Left renal cortex interstitium (tissue), 4 donors: ENCODE results near the gene CCN5. TPM values are rescaled to one million over a fixed set of nuclear protein-coding genes. Genes with fewer than 3 reads are reported as not detected.
"Not testable (repeated sequence)": the region's sequence is repeated elsewhere in the genome, so short reads cannot be mapped to it uniquely, and the experiment has no call there.

Experiments
- DNase-seq, 4 donors: peaks; one replicate each; pipeline ENCODE4 v3.0.0-alpha.2; 2013; ENCODE audit warnings: low read depth in 4 of 4, low spot score in 2 of 4, missing footprints in 1 of 4
- polyA plus RNA-seq, 4 donors: library from polyadenylated mRNA; unstranded; fragments of 120-200 nt; gene quantifications; one replicate each; pipeline ENCODE4 v1.2.1, GENCODE V29; 2013; ENCODE audit not compliant: insufficient read length in 4 of 4

CCN5 gene
- polyA plus RNA-seq = under 1 TPM in 3 of 4 donors, not detected in 1; 0.10 to 0.34 (median 0.19) TPM

DNA sequence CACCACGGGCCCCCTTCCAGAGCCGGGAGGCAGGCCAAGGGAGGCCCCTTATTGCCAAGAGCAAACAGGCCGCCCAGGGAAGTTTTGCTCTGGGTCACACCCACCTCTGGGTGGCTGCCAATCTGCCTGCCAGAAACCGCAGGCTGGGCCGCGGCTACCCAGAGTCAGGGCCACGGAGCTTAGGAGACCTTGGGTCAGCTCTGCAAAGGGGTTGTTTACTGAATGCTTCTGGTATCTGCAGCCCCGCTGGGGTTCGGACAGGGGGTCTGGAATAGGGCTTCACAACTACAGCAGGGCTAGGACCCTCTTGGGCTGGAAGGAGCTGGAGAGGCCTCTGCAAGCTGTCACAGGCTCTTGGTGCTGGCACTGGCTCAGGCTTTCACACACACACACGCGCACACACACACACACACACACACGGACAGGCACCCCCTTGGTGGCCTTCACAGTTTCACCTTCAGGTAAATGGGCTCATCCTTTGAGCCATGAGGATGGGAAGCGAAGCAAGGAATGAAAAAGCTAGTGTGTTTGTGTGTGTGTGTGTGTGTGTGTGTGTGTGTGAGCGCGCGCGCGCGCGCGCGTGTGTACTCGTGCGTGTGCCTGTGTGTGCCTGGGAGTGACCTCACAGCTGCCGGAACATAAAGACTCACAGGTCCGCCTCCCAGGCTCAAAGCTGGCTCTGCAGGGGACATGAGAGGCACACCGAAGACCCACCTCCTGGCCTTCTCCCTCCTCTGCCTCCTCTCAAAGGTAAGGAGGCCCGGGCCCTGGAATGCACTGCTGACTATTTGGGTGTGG lies at the start of gene CCN5:
CCN5 (plus strand) TSS at position 669 of the 798 bp plus-strand sequence; CDS start at position 691, 22 bp downstream.
- DNase-seq = no peak

GRCh38 chr20:44666066-44666465 lies 49.1 kb upstream of the CCN5 start:
- no peak for DNase-seq

GRCh38 chr20:44670851-44671250 lies 44.3 kb upstream of the CCN5 start:
- DNase-seq = not testable (repeated sequence)

GRCh38 chr20:44671541-44671940 lies 43.6 kb upstream of the CCN5 start:
- DNase-seq = not testable (repeated sequence)

GRCh38 chr20:44672318-44672902 lies 42.8 kb upstream of the CCN5 start:
- DNase-seq = not testable (repeated sequence)

GRCh38 chr20:44678242-44678641 lies 36.9 kb upstream of the CCN5 start:
- DNase-seq = no peak

DNA sequence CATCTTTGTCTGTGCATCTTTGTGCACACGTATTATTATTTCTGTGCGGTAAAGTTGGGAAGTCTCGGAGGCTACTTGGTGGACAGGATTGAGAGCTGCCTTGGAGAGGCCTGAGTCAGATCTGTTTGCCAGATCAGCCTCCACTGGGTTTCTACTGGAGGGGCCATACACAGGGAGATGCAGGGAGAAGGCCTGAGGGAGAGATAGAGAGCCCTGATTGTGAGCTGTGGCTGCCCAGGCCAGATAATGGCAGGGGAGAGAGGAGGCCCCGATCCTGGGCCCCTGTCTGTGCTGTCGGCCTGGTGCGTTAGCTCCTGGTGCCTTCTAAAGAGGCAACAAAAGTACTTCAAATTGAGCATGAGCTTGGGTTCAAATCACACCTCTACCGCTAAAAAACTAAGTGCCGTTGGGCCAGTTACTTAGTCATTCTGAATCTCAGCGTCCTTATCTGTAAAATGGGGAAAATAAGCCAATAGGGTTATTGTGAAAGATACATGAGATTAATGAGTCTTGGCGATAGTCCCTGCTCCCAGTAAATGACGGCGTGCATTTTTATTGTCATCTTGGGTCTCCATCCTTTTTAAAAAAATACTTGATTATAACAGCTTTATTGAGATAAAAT lies 36.1 kb upstream of the CCN5 start:
- DNase-seq = no peak

DNA sequence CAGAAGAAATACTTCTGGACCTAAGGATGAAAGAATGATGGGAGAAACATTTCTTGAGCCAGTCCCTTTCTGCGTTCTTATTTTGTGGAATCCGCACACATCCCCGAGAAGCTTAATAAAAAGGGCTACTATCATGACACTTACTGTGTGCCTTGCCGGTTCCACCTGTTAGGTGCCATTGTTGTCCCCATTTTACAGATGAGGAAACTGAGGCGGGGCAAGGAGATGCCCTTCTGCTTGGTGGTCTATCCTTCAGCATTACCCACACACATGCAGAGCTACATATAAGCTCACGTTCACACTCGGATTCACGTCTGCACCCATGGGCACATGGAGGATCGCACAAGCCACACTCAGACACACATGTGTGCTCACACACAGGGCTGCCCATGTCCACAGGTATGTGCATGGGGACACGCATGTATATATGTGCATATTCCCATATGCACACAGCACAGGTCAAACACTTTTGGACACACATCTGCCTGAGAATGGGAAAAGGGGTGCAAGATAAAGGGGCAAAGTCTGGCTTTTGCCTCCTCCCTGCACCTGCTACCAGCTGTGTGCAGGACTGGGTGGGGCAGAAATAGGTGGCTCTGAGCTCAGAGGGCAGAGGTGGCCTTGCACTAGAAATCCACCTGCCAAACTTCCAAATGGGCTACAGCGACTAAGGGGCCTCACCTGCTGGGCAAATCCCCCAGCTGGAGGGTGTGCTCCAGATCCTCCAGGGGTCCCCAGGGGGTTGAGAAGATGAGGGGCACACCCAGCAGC lies 33.2 kb upstream of the CCN5 start:
- no peak for DNase-seq

DNA sequence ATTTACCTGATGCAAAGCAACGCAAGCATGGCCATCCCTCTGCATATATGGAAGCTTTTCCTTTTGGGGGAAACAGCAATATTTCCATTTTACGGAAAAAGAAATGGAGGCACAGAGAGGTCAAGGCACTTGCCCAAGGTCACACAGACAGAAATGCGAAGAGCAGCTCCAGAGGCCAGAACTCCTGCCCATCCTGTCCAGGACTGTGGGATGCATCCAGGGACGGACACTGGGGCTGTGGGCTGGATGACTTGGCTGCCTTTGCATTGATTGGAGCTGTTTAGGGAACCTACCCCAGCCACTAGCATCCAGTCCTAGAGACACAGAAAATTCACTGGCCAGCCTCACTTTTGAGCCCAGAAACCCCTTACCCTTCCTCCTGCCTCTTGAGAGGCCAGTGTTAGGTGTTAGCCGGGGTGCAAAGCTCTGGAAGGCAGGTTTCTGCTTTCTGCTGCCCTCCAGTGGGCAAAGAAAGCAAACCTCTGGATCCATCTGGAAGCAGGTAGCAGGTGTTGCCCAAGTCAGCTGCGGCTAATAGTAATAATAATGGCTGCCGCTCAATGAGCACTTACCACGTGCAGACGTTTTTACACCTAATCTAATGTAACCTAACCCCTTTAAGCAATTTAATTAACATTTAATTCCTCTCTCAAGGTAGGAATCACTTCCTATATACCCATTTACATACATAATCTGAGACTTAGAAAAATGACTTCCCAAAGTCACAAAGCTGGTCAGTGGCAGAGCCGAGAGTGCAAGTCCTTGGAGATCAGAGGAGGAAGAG lies 31.7 kb upstream of the CCN5 start:
- DNase-seq = peak in 2 of 4 donors; percentile 32 to 44

- DNase-seq = no peak
Observed at GRCh38 chr20:44684047-44684967, 30.9 kb upstream of the CCN5 start.

- no peak for DNase-seq
Observed at GRCh38 chr20:44686934-44687333, 28.2 kb upstream of the CCN5 start.

GRCh38 chr20:44688053-44688625 lies 27.0 kb upstream of the CCN5 start:
- DNase-seq = no peak

DNA sequence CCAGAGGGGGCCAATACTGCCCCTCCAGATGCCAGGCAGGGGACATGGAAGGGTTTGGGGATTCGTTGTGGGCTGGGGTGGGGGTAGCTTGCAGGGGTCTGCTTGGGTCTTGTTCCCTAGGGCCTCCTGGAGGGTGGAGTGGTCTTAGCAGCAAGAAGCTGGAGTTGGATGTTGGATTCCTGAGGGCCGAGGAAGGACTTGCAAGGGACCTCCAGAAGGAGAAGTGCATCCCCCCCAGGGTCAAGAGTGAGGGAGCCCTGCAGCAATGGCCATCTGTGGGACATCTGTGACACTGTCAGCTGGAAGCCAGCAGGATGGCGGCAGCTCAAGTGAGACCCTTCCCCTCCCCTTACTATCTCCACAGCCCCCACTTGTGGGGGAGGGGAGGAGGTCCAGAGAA lies 25.4 kb upstream of the CCN5 start:
- DNase-seq = no peak

DNA sequence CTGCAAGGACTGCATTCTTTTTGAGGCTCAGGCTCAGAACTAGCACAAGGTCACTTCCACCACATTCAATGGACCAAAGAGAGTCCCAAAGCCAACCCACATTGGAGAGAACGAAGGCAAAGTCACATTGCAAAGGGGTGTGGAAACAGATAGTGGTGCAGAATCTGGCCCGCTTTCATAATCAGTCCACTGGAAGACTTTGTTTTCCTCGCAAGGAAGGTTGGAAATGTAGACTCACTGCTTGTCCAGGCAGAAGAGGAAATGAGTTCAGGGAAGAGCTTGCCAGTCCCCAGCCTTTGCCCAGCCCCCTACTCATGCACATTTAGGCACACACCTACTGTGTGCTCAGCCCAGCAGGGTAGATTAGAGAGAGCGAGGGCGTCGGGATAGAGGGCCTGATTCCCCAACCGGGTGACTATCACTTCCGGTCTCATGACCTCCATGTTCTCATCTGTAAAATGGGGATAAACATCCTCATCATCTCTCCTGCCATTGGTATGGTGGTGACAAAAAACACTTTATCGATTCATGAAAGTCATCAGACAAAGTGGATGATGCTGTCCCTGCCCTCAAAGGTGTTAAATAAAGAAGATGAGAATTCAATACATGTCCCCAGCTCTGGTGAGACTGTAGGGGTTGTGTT lies 24.3 kb upstream of the CCN5 start:
- DNase-seq = no peak

DNA sequence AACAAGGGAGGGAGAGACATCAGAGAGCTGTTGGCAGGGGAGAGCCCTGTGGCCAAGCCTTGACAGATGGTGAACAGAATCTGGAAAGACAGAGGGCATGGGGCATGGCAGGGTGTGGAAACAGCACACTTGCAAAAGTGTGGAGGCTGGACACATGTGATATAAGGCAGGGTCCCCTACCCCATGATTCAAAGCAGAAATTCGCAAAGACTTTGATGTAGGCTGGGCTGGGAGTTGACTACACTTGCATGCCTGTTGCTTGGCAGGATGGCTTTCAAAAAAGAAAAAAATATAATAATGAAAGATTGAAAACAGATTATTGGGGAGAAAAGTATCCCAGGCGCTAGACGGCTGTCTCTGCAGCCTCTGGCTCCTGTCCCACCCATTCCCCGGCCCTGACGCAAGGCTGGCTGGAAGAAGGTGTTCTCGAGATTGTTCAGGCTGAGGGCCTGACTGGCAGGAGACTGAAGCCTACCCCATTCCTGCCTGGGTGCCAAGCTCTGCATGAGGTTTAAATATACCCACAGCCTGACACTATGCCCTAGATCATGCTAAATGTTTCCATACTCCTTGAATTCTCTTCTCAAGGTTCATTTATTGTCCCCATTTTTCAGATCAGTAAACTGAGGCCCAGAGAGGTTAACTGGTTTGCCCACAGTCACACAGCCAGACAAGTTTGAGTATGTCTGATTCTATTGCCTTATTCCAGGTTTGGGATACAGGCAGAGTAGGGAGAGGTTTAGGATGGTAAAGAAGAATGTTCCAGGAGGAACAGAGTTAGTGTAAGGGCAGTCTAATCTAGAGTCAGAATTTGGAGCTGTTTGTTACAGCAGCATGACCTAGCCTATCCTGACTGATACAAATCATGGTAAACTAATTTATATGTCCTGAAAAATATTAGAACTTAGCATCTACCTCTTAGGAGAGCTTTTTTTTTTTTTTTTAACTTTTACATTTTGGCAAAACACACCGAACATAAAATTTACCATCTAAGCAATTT lies 23.4 kb upstream of the CCN5 start:
- no peak for DNase-seq

DNA sequence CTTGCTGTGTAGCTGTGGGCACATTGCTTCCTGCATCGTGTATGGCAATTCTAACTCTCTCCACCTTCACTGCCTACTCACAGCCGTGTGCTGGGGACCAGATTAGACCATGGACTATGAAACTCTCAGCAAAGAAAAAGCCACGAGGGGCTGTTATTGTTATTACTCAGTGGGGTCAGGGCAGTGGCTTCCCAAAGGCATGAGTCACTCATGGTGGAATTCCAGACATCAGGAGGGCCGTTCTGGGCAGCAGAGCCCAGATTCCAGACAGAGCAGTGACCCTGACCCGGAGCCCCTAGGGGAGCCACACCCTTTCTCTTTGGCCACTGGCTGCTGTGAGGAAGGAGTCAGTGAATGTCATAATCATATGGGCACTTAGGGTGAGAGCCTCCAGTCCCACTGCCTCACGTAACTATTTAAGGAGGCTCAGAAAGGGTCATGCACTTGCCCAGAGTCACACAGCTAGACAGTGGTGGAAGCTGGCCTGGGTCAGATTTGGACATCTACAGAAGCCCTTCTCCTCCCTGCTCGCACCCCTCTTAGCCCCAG lies 22.2 kb upstream of the CCN5 start:
- no peak for DNase-seq

DNA sequence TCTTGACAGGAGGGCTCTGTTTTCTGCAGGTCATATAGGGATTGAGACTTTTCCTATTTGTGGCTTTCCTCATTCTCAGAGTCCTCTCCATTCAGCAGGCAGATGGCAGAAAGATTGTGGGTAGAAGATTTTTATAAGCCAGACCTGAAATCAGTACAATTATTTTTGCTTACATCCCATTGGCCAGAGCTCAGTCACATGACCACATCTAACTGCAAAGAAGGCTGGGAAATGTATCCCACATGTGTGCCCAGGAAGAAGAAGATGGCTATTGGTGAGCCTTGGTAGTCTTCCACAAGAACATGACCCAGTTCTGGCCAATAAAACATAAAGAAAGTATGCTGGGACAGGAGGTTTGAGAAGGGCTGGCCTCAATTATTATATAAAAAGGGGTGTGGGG lies 21.5 kb upstream of the CCN5 start:
- no peak for DNase-seq
